ENCODE data around the gene KLHL25. TPM values are rescaled to one million over a fixed set of nuclear protein-coding genes. Genes with fewer than 3 reads are reported as not detected.

The KLHL25 gene
- total and polyA plus RNA-seq, 2 of the 13 experiments (the other 11 are each of a cell fraction or from before 2014, with no cell fraction given): 3.7 to 8.2 TPM

- TF ChIP-seq, protein P1, sequence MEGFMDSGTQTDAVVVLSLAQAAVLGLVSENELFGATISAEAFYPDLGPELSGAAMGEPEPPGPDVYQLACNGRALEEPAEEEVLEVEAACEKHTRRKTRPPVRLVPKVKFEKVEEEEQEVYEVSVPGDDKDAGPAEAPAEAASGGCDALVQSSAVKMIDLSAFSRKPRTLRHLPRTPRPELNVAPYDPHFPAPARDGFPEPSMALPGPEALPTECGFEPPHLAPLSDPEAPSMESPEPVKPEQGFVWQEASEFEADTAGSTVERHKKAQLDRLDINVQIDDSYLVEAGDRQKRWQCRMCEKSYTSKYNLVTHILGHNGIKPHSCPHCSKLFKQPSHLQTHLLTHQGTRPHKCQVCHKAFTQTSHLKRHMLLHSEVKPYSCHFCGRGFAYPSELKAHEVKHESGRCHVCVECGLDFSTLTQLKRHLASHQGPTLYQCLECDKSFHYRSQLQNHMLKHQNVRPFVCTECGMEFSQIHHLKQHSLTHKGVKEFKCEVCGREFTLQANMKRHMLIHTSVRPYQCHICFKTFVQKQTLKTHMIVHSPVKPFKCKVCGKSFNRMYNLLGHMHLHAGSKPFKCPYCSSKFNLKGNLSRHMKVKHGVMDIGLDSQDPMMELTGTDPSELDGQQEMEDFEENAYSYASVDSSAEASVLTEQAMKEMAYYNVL (CRISPR knock-in tag; IDR thresholded peaks at IDR 0.05; ENCODE audit: borderline replicate concordance): peak; percentile 79
- no peak for TF ChIP-seq HINFP (CRISPR knock-in tag; IDR thresholded peaks at IDR 0.05; ENCODE audit: low read depth)
- no peak for TF ChIP-seq ZC3H13 (CRISPR knock-in tag; IDR thresholded peaks at IDR 0.05)
- no peak for TF ChIP-seq AKAP8 (CRISPR knock-in tag; IDR thresholded peaks at IDR 0.05)
- no peak for TF ChIP-seq ZNF607 (CRISPR knock-in tag; IDR thresholded peaks at IDR 0.05; ENCODE audit: borderline replicate concordance)
- TF ChIP-seq KLF15 (CRISPR knock-in tag; IDR thresholded peaks at IDR 0.05; ENCODE audit: borderline replicate concordance): no peak
- TF ChIP-seq, protein P2, sequence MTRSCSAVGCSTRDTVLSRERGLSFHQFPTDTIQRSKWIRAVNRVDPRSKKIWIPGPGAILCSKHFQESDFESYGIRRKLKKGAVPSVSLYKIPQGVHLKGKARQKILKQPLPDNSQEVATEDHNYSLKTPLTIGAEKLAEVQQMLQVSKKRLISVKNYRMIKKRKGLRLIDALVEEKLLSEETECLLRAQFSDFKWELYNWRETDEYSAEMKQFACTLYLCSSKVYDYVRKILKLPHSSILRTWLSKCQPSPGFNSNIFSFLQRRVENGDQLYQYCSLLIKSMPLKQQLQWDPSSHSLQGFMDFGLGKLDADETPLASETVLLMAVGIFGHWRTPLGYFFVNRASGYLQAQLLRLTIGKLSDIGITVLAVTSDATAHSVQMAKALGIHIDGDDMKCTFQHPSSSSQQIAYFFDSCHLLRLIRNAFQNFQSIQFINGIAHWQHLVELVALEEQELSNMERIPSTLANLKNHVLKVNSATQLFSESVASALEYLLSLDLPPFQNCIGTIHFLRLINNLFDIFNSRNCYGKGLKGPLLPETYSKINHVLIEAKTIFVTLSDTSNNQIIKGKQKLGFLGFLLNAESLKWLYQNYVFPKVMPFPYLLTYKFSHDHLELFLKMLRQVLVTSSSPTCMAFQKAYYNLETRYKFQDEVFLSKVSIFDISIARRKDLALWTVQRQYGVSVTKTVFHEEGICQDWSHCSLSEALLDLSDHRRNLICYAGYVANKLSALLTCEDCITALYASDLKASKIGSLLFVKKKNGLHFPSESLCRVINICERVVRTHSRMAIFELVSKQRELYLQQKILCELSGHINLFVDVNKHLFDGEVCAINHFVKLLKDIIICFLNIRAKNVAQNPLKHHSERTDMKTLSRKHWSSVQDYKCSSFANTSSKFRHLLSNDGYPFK (CRISPR knock-in tag; IDR thresholded peaks at IDR 0.05; ENCODE audit: borderline replicate concordance): no peak
- no peak for TF ChIP-seq ZNF792 (CRISPR knock-in tag; IDR thresholded peaks at IDR 0.05)
- TF ChIP-seq ATRX (CRISPR knock-in tag; IDR thresholded peaks at IDR 0.05; ENCODE audit: borderline replicate concordance): no peak
- TF ChIP-seq ZNF468 (CRISPR knock-in tag; IDR thresholded peaks at IDR 0.05): no peak
- TF ChIP-seq ZNF563 (CRISPR knock-in tag; IDR thresholded peaks at IDR 0.05): 0 out of 2 replicates have a peak, but pooled peaks have one; percentile 29
- TF ChIP-seq ZNF724P (CRISPR knock-in tag; IDR thresholded peaks at IDR 0.05; ENCODE audit: borderline replicate concordance): no peak
- TF ChIP-seq ZNF619 (CRISPR knock-in tag; IDR thresholded peaks at IDR 0.05): no peak
- TF ChIP-seq ZNF331 (CRISPR knock-in tag; IDR thresholded peaks at IDR 0.05): peak; percentile 58; the same call in 1 of the 2 replicates
- TF ChIP-seq, protein P3, sequence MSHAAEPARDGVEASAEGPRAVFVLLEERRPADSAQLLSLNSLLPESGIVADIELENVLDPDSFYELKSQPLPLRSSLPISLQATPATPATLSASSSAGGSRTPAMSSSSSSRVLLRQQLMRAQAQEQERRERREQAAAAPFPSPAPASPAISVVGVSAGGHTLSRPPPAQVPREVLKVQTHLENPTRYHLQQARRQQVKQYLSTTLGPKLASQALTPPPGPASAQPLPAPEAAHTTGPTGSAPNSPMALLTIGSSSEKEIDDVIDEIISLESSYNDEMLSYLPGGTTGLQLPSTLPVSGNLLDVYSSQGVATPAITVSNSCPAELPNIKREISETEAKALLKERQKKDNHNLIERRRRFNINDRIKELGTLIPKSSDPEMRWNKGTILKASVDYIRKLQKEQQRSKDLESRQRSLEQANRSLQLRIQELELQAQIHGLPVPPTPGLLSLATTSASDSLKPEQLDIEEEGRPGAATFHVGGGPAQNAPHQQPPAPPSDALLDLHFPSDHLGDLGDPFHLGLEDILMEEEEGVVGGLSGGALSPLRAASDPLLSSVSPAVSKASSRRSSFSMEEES (CRISPR knock-in tag; IDR thresholded peaks at IDR 0.05): no peak
- TF ChIP-seq HMG20A (CRISPR knock-in tag; IDR thresholded peaks at IDR 0.05; ENCODE audit: borderline replicate concordance): peak; percentile 67; the same call in 1 of the 2 replicates
- 0 out of 2 replicates have a peak, but pooled peaks have one; percentile 9 for TF ChIP-seq KDM1A (CRISPR knock-in tag; IDR thresholded peaks at IDR 0.05)
- TF ChIP-seq SMAD9 (CRISPR knock-in tag; IDR thresholded peaks at IDR 0.05): no peak
- no peak for TF ChIP-seq RFXAP (CRISPR knock-in tag; IDR thresholded peaks at IDR 0.05; ENCODE audit: borderline replicate concordance)
- no peak for TF ChIP-seq ZNF335 (CRISPR knock-in tag; IDR thresholded peaks at IDR 0.05)
- TF ChIP-seq ZBTB38 (CRISPR knock-in tag; IDR thresholded peaks at IDR 0.05): peak; percentile 38; the same call in 1 of the 2 replicates
- TF ChIP-seq ZNF30 (CRISPR knock-in tag; IDR thresholded peaks at IDR 0.05): no peak
- no peak for TF ChIP-seq FOXA1 (IDR thresholded peaks at IDR 0.05)
- TF ChIP-seq FOXA1 (CRISPR knock-in tag; IDR thresholded peaks at IDR 0.05): peak; percentile 85
- TF ChIP-seq ZNF850 (CRISPR knock-in tag; conservative IDR thresholded peaks at IDR 0.05): no peak
- no peak for TF ChIP-seq SMARCE1 (IDR thresholded peaks at IDR 0.05; ENCODE audit: borderline replicate concordance)
Observed at GRCh38 chr15:85781099-85781498, 13.6 kb downstream of the KLHL25 start (continued).

Data from HepG2 (cell line).